NCI-H146 treated with DMSO at 0.1 percent for 48 hours (cell line): ENCODE results near the gene TTYH1.
"Not testable (repeated sequence)": the region's sequence is repeated elsewhere in the genome, so short reads cannot be mapped to it uniquely, and the experiment has no call there.

Source experiments
- DNase-seq: peaks from one replicate; lab custom pipeline; 2025; ENCODE audit not compliant: unreplicated experiment; lab: John Stamatoyannopoulos, UW

The TTYH1 gene

GRCh38 chr19:54436628-54437252, 21.5 kb downstream of the TTYH1 start:
- no peak for DNase-seq

GRCh38 chr19:54439174-54439851, 24.0 kb downstream of the TTYH1 start:
- DNase-seq, result no peak

- DNase-seq, result no peak
Measured at GRCh38 chr19:54440641-54441040, 25.4 kb downstream of the TTYH1 start.

- DNase-seq, result no peak
Measured at GRCh38 chr19:54444737-54445136, 29.5 kb downstream of the TTYH1 start.

GRCh38 chr19:54446349-54446748, 31.1 kb downstream of the TTYH1 start:
- not testable (repeated sequence) for DNase-seq

- DNase-seq, result no peak
Measured at GRCh38 chr19:54448040-54448773, 32.9 kb downstream of the TTYH1 start.

GRCh38 chr19:54448774-54449700, 33.8 kb downstream of the TTYH1 start, which contains the start of gene LENG8:
Gene LENG8 (plus strand): TSS chr19:54449199. CDS start chr19:54451345, 2,146 bp downstream.
- peak; percentile 96 for DNase-seq

- no peak for DNase-seq
Measured at GRCh38 chr19:54449701-54450069, 34.4 kb downstream of the TTYH1 start.

GRCh38 chr19:54451331-54451871, 36.1 kb downstream of the TTYH1 start:
- no peak for DNase-seq

GRCh38 chr19:54451997-54452396, 36.7 kb downstream of the TTYH1 start:
- no peak for DNase-seq

GRCh38 chr19:54452626-54453025, 37.4 kb downstream of the TTYH1 start:
- no peak for DNase-seq

GRCh38 chr19:54453921-54454780, 38.9 kb downstream of the TTYH1 start:
- no peak for DNase-seq

GRCh38 chr19:54454781-54455675, 39.8 kb downstream of the TTYH1 start:
- no peak for DNase-seq

GRCh38 chr19:54455786-54456422, 40.6 kb downstream of the TTYH1 start:
- no peak for DNase-seq

- no peak for DNase-seq
Measured at GRCh38 chr19:54456423-54457373, 41.4 kb downstream of the TTYH1 start.

- no peak for DNase-seq
Measured at GRCh38 chr19:54457773-54458647, 42.7 kb downstream of the TTYH1 start.
